K562 (cell line): ENCODE results near the gene C2CD4B. TPM values are rescaled to one million over a fixed set of nuclear protein-coding genes. Genes with fewer than 3 reads are reported as not detected.

ENCODE experiments used
- KDM2B ChIP-seq: fragments of 250-450 bp; sonication (Bioruptor Pico); IDR thresholded peaks from 2 replicates; pipeline ENCODE4 v1.8.0; 2021; ENCODE audit warnings: mild to moderate bottlenecking, moderate library complexity
- LEF1 ChIP-seq: fragments of 450-650 bp; IDR thresholded peaks from 2 replicates; pipeline ENCODE4 v1.6.1; 2016; ENCODE audit warnings: mild to moderate bottlenecking
- MIER1 ChIP-seq: fragments of 450-650 bp; IDR thresholded peaks from 2 replicates; pipeline ENCODE4 v1.6.1; 2016; ENCODE audit warnings: antibody characterized with exemption, mild to moderate bottlenecking, low read depth
- MTA3 ChIP-seq: fragments of 450-650 bp; formaldehyde crosslinking; IDR thresholded peaks from 2 replicates; pipeline ENCODE4 v1.6.1; 2017; ENCODE audit warnings: mild to moderate bottlenecking, borderline replicate concordance
- TAF15 ChIP-seq: fragments of 200-400 bp; formaldehyde crosslinking; IDR thresholded peaks from 2 replicates; pipeline ENCODE4 v1.6.1; 2017; ENCODE audit warnings: mild to moderate bottlenecking, low read depth, low read length, moderate library complexity
- ZNF263 ChIP-seq: sonication (generic); formaldehyde crosslinking; IDR thresholded peaks from 2 replicates; pipeline ENCODE4 v1.8.0; 2022; ENCODE audit warnings: mild to moderate bottlenecking, missing genetic modification reagents, borderline replicate concordance
- ZNF274 ChIP-seq: IDR thresholded peaks from 2 replicates; pipeline ENCODE4 v1.6.1; 2011; ENCODE audit warnings: low read depth, mild to moderate bottlenecking, low read length, moderate library complexity, borderline replicate concordance
- ZNF551 ChIP-seq: fragments of 250-450 bp; sonication (Bioruptor Pico); IDR thresholded peaks from 2 replicates; pipeline ENCODE4 v1.5.0; 2021; ENCODE audit warnings: mild to moderate bottlenecking, moderate library complexity
- ZNF778 ChIP-seq: fragments of 450-650 bp; formaldehyde crosslinking; IDR thresholded peaks from 2 replicates; pipeline ENCODE4 v1.4.0; 2020; ENCODE audit warnings: mild to moderate bottlenecking, moderate library complexity
- polyA plus RNA-seq, 8 experiments: library from polyadenylated mRNA; depleted of rRNA in 4 of 8; stranded (reverse) in 5 of 8; unstranded in 3 of 8; fragments of >200 nt; fragmentation: Nextera tagmentation in 2 of 8; fragmentation: Illumina TruSeq in 1 of 8; extraction: Ambion mirVana in 2 of 8; extraction: Trizol in 1 of 8; gene quantifications; 2 replicates each; pipeline versions ENCODE4 v1.2.1 to v1.2.3, GENCODE V29; 2011 to 2014; ENCODE audit warnings: inconsistent platforms in 1 of 8, missing spikeins in 1 of 8
- total RNA-seq, 7 experiments: library from RNA; depleted of rRNA in 6 of 7; stranded (reverse); fragments of >200 nt in 6 of 7; fragmentation: Illumina TruSeq in 2 of 7; extraction: Trizol in 2 of 7; gene quantifications; 2 replicates each; pipeline versions ENCODE4 v1.2.1 to v1.2.3, GENCODE V29; 2011 to 2021; ENCODE audit warnings: low replicate concordance in 1 of 7
- TF ChIP-seq, protein P1 (sequence below): sonication (generic); formaldehyde crosslinking; IDR thresholded peaks from 2 replicates; pipeline ENCODE4 v1.8.0; 2022; ENCODE audit warnings: mild to moderate bottlenecking, missing genetic modification reagents
- TF ChIP-seq, protein P2 (sequence below), 3 experiments: fragments of 200-800 bp in 1 of 3; fragments of 250-450 bp in 1 of 3; fragments of 450-650 bp in 1 of 3; sonication (Bioruptor Pico) in 1 of 3; sonication (Bioruptor generic) in 1 of 3; formaldehyde crosslinking in 1 of 3; IDR thresholded peaks; 2 replicates each; pipeline versions ENCODE4 v1.6.1 to v1.8.0; 2016 to 2022; ENCODE audit warnings: mild to moderate bottlenecking in 2 of 3, missing genetic modification characterization in 2 of 3, missing compliant biosample characterization in 1 of 3, moderate library complexity in 1 of 3
- TF ChIP-seq, protein P3 (sequence below): fragments of 450-650 bp; formaldehyde crosslinking; IDR thresholded peaks from 2 replicates; pipeline ENCODE4 v1.4.0; 2022; ENCODE audit warnings: missing genetic modification characterization
- TF ChIP-seq, protein P4 (sequence below): sonication (generic); formaldehyde crosslinking; IDR thresholded peaks from 2 replicates; pipeline ENCODE4 v1.8.0; 2023; ENCODE audit warnings: mild to moderate bottlenecking, missing genetic modification reagents

The C2CD4B gene
- total and polyA plus RNA-seq, 9 of the 15 experiments (the other 6 are each of a cell fraction or from before 2014, with no cell fraction given): 0.11 TPM; not detected in 8

DNA sequence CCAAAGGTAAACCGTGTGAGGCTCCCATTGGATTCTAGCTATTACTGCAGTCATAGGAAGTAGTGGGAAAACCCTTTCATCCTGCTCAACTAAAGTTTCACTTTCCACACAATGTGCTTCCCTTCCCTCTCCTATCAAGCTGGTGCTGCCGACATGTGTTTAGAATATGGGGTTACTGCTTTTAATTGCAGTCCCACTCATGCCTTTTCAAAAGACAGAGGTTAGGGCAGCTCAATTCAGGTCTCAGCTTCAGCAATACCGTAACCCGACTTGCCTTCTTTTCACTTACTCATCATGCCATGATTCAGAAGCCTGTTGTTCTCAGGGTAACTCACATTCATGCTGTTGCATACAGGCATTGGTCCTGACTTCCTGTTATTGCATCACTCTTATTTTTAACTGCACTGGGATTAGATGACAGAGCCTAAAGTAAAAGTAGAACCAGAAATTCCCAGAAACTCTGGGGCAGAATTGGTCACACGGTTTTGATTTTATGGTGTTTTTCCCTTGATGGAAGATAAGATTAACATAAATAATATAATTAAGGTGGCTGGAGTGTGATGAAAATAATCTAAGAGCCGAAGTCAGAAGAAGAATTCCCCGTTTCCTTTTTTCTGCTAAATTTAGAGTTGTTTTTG, 45.7 kb downstream of the C2CD4B start (continued):
- TF ChIP-seq, protein P1, sequence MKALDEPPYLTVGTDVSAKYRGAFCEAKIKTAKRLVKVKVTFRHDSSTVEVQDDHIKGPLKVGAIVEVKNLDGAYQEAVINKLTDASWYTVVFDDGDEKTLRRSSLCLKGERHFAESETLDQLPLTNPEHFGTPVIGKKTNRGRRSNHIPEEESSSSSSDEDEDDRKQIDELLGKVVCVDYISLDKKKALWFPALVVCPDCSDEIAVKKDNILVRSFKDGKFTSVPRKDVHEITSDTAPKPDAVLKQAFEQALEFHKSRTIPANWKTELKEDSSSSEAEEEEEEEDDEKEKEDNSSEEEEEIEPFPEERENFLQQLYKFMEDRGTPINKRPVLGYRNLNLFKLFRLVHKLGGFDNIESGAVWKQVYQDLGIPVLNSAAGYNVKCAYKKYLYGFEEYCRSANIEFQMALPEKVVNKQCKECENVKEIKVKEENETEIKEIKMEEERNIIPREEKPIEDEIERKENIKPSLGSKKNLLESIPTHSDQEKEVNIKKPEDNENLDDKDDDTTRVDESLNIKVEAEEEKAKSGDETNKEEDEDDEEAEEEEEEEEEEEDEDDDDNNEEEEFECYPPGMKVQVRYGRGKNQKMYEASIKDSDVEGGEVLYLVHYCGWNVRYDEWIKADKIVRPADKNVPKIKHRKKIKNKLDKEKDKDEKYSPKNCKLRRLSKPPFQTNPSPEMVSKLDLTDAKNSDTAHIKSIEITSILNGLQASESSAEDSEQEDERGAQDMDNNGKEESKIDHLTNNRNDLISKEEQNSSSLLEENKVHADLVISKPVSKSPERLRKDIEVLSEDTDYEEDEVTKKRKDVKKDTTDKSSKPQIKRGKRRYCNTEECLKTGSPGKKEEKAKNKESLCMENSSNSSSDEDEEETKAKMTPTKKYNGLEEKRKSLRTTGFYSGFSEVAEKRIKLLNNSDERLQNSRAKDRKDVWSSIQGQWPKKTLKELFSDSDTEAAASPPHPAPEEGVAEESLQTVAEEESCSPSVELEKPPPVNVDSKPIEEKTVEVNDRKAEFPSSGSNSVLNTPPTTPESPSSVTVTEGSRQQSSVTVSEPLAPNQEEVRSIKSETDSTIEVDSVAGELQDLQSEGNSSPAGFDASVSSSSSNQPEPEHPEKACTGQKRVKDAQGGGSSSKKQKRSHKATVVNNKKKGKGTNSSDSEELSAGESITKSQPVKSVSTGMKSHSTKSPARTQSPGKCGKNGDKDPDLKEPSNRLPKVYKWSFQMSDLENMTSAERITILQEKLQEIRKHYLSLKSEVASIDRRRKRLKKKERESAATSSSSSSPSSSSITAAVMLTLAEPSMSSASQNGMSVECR (CRISPR knock-in tag): no peak
- TF ChIP-seq ZNF778: no peak
- TF ChIP-seq, protein P2, sequence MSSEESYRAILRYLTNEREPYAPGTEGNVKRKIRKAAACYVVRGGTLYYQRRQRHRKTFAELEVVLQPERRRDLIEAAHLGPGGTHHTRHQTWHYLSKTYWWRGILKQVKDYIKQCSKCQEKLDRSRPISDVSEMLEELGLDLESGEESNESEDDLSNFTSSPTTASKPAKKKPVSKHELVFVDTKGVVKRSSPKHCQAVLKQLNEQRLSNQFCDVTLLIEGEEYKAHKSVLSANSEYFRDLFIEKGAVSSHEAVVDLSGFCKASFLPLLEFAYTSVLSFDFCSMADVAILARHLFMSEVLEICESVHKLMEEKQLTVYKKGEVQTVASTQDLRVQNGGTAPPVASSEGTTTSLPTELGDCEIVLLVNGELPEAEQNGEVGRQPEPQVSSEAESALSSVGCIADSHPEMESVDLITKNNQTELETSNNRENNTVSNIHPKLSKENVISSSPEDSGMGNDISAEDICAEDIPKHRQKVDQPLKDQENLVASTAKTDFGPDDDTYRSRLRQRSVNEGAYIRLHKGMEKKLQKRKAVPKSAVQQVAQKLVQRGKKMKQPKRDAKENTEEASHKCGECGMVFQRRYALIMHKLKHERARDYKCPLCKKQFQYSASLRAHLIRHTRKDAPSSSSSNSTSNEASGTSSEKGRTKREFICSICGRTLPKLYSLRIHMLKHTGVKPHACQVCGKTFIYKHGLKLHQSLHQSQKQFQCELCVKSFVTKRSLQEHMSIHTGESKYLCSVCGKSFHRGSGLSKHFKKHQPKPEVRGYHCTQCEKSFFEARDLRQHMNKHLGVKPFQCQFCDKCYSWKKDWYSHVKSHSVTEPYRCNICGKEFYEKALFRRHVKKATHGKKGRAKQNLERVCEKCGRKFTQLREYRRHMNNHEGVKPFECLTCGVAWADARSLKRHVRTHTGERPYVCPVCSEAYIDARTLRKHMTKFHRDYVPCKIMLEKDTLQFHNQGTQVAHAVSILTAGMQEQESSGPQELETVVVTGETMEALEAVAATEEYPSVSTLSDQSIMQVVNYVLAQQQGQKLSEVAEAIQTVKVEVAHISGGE (CRISPR knock-in tag; IDR thresholded peaks at IDR 0.05): no peak
- no peak for TF ChIP-seq ZNF274
- no peak for TF ChIP-seq MIER1
- TF ChIP-seq KDM2B (CRISPR knock-in tag): no peak
- no peak for TF ChIP-seq ZNF551 (CRISPR knock-in tag)
- no peak for TF ChIP-seq TAF15
- TF ChIP-seq, protein P3, sequence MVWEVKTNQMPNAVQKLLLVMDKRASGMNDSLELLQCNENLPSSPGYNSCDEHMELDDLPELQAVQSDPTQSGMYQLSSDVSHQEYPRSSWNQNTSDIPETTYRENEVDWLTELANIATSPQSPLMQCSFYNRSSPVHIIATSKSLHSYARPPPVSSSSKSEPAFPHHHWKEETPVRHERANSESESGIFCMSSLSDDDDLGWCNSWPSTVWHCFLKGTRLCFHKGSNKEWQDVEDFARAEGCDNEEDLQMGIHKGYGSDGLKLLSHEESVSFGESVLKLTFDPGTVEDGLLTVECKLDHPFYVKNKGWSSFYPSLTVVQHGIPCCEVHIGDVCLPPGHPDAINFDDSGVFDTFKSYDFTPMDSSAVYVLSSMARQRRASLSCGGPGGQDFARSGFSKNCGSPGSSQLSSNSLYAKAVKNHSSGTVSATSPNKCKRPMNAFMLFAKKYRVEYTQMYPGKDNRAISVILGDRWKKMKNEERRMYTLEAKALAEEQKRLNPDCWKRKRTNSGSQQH (CRISPR knock-in tag): no peak
- TF ChIP-seq LEF1: peak; percentile 26; the same call in 1 of the 2 replicates
- TF ChIP-seq, protein P4, sequence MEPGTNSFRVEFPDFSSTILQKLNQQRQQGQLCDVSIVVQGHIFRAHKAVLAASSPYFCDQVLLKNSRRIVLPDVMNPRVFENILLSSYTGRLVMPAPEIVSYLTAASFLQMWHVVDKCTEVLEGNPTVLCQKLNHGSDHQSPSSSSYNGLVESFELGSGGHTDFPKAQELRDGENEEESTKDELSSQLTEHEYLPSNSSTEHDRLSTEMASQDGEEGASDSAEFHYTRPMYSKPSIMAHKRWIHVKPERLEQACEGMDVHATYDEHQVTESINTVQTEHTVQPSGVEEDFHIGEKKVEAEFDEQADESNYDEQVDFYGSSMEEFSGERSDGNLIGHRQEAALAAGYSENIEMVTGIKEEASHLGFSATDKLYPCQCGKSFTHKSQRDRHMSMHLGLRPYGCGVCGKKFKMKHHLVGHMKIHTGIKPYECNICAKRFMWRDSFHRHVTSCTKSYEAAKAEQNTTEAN (CRISPR knock-in tag): no peak
- no peak for TF ChIP-seq ZNF263 (CRISPR knock-in tag)
- TF ChIP-seq MTA3: no peak
